AG20443 (cell line): ENCODE measurements around the gene ACACB.

Experiments used
- DNase-seq: peaks from one replicate; pipeline ENCODE4 v3.0.0; 2012; ENCODE audit warnings: low spot score, mixed read lengths

The ACACB gene

DNA sequence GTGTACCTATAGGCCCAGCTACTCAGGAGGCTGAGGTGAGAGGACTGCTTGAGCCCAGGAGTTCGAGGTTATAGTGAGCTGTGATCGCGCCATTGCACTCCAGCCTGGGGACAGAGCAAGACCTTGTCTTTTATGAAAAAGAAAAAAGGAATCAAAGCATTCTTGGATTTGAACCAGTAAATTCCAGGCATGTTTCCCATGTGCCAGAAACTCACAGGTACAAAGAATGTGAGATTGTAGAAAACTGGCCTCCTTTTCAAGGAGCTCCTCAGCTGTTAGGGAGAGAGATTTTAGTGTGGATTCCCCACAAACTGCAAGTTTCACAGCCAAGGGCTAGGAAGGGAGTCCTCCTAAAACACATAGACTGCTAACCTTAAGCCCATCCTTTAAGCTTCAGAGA is 97.7 kb downstream of the ACACB start:
- DNase-seq: no peak

DNA sequence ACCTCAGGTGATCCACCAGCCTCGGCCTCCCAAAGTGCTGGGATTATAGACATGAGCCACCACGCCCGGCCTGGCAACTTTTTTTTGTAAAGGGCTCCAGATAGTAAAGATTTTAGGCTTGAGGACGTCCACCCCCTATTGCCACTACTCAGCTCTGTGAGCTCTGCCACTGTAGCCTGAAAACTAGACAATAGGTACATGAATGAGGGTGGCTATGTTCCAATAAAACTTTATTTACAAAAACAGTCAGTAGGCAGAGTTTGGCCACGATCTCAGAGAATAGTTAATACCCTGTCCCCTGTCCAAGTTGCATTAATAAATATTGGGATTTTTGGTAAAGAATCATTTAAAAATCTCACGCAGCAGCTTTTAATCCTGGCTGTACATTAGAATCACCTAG is 102.6 kb downstream of the ACACB start:
- DNase-seq: no peak

DNA sequence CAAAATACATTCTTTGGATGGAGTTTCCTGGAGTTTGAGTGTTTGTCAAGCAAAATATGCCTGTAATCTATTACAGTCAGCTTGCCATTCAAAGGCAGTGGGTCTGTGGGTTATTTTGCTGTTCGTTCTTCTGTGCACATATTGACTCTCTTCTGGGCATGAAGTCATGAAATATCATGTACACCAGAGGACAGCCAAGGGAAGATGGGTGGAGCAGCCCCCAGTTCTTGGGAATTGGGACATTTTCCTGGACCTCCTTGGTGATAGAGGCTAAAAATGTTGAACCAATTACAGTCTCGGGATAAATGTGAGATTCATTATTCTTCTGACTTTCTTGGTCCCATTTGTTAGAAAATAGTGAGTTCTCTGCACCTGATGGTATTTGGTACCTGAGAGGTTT is 103.6 kb downstream of the ACACB start:
- no peak for DNase-seq

DNA sequence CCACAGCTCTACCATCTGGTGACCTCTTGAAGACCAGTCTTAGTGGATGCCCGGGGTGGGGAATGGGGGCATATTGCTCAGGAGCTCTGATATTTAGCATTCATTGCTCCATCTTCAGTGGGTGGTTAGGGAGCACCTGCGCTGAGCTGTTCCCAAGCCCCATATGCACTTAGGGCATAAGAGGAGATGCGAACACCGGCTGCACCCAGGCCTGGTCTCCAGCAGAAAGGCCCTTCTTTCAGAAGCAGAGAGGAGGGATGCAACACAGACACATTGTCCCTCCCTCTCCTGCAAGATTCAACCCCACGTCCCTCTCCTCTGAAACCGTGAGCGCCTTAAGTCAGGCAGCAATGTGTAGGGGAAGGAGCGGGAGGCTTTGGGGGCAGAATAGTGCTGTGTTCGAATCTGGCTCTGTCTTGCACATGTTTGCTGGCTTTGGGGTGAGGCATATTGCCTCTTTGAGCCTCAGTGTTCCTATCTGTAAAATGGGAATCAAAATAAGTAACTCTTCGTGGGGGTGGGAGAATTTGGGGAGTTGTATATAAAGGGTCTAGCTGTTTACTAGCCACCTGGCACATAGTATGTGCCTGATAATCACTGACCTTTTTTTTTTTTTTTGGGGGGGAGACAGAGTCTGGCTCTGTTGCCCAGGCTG is 105.0 kb downstream of the ACACB start:
- DNase-seq: no peak

DNA sequence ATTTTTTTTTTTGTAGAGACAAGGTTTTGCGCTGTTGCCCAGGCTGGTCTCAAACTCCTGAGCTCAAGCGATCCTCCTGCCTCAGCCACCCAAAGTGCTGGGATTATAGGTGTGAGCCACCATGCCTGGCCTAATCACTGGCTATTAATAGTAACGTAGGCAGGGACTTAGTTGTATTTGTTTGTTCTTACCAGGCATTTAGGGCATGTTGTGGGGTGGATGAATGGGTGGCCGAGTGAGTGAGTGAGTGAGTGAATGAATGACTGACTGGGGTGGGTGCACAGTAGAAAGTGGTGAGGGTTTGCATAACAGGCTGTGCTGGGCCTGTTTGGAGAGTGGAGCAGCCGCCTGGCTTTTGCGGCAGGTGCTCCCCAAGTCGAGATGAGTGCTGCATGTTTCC is 105.7 kb downstream of the ACACB start:
- no peak for DNase-seq

DNA sequence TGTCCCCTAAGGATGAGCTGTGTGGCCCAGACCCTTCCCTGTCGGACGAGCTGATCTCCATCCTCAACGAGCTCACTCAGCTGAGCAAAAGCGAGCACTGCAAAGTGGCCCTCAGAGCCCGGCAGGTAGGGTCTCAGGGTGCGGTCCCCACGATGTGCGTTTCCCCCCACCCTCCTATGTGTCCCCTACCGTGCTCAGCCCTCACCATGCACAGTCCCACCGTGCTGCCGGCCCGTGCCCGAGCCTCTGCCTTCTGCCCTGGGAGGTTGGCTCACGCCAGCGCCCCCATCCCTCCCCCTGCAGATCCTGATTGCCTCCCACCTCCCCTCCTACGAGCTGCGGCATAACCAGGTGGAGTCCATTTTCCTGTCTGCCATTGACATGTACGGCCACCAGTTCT is 106.1 kb downstream of the ACACB start:
- no peak for DNase-seq

DNA sequence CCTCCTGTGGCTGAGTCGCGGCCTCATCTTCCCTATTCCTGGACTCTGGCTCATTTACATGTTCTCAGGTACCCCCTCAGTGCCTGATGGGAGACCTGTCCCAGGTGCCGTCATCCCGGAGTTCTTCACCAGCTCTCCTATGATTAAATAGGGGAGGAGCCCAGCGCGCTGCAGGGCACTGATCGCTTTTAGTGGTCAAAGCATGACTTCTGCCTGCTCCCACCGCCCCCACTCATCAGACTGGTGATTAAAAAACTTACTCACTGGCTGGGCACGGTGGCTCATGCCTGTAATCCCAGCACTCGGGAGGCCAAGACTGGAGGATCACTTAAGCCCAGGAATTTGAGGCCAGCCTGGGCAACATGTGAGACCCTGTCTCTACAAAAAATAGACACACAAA is 106.8 kb downstream of the ACACB start:
- DNase-seq: no peak

DNA sequence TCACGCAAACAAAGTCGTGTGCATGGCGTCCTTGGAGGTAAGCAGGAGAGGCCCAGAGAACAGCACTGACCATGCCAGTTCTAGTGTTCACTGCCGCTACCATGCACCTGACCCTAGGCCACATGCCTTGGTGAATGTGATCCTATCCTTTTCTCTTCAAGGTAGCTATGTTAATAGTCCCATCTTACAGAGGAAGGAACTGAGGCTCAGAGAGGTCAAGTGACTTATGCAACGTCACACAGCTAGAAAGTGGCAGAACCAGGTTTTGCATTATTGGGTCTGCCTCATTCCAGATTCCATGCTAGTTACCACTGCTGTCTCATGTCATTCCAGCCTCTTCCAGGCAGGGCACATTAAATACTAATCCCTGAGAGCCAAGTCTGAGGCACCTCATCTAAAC is 107.5 kb downstream of the ACACB start:
- DNase-seq: no peak

DNA sequence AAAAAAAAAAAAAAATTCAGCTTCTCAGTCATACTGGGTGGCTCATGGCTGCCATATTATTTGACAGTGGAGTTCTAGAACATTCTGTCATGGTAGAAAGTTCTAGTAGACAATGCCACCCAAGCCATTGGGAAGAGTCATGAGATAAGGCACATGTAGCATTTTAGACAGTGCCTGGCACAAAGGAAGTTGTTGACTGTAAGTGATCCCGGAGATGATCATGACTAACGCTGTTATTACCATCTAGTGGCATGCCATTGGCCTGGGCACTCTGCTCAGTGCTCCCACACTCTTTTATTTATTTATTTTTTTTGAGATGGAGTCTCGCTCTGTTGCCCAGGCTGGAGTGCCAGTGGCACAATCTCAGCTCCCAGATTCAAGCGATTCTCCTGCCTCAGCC is 112.3 kb downstream of the ACACB start:
- DNase-seq: no peak

DNA sequence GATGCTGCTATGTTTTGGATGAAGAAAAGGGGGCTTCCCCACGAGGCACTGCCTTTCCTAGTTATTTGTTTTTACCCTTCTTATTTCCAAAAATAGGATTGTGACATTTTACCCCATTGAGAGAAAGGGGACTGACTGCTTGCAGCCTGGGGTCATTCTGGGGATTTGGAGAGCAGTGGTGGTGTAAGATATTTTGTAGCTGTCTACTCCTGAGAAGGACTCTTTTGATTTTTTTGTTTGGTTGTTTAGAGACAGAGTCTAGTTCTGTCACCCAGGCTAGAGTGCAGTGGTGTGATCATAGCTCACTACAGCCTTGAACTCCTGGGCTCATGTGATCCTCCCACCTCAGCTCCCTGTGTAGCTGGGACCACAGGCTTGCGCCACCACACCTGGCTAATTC is 113.8 kb downstream of the ACACB start:
- no peak for DNase-seq

DNA sequence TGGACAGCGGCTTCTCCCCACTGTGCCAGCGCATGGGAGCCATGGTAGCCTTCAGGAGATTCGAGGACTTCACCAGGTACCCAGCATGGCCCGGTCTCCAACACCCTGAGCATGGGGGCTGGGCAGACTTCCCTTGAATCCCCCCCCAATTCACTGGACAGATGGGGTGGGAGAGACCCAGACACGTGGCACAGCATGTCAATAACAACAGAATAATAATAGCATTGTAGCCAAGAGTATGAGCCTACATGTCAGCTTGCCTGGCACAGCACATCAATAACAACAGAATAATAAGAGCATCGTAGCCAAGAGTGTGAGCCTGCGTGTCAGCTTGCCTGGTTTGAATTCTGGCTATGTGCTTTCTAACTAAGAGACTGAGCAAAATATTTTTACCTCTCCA is 116.3 kb downstream of the ACACB start:
- DNase-seq: no peak

DNA sequence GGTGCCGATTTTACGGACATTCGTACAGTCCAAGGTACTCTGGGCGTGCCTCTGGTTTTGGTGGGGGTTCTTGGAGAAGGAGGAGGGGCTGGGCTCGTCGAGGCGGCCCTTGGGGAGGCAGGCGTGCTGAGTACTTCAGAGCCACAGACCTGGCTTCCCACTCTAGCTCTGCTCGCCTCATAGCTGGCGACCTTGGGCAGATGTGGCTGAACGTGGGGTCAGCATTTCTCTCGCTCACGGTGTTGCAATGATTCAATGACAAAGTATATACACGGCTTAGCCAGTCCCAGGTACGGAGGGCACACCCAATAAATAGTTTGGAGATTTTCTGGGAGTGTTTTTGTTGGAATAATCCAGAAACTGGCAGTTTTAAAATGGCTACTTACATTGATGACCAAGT is 117.6 kb downstream of the ACACB start:
- DNase-seq: no peak

DNA sequence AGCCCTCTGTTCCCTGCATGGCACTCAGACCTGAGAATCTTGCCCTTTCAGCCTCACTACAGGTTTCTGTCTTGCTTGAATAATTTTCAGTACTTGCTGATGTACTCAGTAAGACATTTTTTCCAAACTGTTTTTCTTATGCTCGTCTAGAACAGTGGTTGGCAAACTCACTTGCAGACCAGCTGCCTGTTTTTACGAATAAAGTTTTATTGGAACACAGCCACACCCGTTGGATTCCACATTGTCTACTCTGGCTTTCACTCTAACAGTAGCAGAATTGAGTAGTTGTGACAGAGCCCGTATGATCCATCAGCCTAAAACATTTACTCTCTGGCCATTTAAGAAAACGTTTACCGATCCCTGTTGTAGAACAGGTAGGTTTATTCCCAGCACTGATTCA is 119.9 kb downstream of the ACACB start:
- no peak for DNase-seq

DNA sequence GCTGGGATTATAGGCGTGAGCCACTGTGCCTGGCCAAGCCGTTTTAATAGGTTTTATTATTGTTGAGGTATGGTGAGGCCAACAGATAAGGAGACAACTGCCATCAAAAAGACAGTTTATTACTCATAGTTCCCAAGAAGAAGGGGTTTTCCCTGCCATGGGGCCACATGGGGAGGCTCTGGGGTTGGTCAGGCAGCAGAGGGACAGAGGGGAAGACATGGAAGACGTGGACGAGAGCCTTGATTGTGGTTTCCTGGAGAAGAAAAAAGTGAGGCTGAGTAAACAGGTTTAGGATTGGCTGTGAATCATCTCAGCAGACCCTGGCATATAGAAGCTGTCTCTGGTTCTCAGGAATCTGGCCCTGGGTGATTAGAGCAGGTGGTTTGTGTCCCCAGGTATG is 122.8 kb downstream of the ACACB start:
- no peak for DNase-seq

DNA sequence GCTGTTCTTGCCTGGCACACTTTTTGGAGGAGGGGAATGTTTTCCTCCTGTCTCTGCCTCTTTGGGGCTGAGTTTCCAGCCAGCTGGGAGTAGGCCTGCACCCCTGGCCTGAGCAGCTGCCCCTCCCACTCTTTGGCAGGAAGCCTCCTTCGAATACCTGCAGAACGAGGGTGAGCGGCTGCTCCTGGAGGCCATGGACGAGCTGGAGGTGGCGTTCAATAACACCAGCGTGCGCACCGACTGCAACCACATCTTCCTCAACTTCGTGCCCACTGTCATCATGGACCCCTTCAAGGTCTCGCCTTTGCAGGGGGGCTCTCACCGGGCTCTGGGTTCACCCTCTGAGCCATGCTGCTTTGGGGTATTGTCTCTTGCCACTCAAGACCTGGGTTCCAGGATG is 123.3 kb downstream of the ACACB start:
- no peak for DNase-seq

DNA sequence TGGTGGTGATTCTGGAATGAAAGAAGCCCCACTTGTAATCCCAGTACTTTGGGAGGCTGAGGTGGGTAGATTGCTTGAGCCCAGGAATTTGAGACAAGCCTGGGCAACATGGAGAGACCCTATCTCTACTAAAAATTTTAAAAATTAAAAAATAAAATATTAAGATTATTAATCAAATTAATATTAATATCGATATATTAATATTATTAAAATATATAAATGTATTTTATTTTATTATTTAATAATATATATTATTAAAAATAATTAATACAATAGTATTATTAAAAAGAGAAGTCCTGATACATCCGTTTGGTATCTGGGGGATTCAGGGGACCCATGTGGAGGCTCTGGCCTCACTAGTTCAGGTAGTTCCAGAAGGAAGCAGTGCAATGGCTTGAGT is 124.0 kb downstream of the ACACB start:
- DNase-seq: no peak

DNA sequence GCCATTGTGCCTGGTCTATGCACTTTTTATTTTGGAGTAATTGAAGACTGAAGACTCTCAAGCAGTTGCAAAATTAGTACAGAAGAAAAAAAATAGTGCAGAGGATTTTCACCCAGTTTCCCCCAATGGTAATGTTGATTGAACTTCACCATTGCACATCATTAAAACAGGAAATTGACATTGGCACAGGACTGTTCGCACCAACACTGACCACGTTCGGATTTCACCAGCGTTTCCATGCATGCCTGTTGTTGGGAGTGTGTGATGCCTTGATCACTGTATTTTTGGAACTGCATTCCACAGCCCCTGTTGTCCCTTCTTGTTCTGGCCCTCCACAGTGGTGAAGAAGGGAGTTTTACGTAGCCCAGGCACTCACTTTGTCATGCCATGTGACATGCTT is 125.5 kb downstream of the ACACB start:
- no peak for DNase-seq

DNA sequence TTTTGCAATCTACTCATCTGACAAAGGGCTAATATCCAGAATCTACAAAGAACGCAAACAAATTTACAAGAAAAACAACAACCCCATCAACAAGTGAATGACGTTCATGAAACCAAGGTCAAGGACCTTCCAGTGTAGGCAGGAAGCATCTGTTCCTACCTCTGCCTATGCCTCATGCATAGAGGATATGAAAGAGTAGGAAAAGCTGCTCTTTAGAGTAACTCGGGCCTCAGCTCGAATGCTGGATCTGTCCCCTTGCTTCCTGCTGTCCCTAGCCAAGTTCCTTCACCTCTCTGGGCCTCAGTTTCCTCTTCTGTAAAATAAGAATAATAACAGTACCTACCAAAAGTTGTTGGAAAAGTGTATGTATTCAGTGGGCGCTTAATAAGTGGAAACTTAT is 127.7 kb downstream of the ACACB start:
- DNase-seq: no peak

DNA sequence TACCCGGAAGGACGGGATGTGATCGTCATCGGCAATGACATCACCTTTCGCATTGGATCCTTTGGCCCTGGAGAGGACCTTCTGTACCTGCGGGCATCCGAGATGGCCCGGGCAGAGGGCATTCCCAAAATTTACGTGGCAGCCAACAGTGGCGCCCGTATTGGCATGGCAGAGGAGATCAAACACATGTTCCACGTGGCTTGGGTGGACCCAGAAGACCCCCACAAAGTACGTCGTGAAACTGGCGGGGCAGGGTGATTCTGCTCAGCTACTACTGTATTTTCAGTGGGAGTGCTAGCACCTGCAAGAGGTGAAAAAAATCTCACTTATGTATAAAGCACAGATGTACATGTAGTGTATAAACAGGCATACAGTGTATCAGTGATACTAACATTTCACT is 129.8 kb downstream of the ACACB start:
- DNase-seq: no peak

DNA sequence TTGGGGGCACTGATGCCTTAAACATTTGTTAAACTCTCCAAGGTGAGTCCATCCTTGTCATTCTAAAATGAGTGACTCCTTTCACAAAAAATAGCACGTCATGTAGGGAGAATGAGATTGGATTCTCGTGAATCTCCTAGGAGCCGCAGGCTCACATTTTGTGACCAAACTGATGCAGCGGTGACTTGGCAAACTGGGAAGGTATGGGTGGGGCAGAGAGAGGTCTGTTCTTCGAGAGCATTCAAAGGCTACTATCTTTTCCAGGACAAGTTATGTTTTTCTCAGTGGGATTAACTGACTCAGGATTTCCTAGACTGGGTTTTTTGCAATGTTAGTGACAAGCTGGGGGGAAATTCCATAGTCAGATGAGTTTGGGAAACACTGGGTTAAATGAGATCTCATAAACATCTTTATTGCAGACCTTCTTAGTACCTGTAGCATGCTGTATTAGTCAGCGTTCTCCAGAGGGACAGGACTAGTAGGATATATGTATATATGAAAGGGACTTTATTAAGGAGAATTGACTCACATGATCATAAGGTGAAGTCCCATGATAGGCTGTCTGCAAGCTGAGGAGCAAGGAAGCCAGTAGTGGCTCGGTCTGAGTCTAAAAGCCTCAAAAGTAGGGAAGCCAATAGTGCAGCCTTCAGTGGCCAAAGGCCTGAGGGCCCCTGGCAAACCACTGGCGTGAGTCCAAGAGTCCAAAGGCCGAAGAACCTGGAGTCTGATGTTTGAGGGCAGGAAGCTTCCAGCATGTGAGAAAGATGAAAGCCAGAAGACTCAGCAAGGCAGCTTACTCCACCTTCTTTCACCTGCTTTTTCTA is 131.7 kb downstream of the ACACB start:
- DNase-seq: no peak

DNA sequence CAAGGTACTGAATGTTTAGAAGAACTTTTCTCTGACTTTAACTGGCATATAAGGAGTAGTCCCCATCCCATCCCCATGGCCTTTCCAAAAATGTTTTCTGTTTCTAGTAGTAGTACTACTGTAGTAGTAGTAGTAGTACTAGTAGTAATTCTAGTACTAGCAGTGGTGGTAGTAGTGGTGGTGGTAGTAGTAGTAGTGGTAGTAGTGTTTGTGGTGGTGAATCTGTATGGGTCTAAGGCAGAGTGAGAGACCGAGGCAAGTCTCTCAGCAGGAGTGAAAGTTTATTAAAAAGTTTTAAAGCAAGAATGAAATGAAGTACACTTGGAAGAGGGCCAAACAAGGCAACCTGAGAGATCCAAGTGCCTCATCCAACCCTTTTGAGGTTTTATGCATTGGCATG is 134.1 kb downstream of the ACACB start:
- no peak for DNase-seq

DNA sequence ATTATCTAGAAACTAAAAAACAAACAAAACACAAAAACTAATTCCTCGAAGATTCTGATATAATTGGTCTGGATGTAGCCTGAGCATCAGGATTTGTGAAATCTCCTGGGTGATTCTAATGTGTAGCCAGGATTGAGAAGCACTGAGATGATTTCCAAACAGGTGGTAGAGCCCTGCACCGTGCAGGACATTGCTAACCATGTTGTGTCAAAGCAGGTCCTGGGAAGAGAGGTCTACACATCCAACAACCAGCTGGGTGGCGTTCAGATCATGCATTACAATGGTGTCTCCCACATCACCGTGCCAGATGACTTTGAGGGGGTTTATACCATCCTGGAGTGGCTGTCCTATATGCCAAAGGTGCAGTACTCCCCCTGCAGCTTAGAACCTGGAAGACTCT is 136.4 kb downstream of the ACACB start:
- no peak for DNase-seq

DNA sequence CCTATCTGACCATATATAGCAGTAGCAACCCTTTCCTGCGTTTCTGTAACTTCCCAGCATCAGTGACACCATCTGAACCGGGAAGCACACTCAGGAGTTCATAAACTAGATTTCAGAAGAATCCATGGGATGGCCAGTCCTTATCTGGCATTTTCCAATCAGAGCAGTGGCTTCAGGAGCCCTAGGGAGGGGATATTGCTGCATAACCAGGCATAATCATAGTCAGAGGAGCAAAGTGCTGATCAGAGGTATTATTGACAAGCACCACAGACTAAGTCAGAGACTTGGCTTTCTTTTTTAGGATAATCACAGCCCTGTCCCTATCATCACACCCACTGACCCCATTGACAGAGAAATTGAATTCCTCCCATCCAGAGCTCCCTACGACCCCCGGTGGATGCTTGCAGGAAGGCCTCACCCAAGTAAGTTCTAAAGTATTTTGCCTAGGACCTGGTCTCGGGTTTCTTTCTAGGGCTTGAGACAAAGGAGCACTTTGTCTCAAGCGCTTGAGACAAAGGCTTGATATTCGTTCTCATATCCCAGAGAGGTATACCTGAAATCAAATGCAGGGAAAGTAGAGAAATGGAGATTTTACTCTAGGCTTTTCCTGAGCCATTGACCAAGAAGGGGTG is 137.6 kb downstream of the ACACB start:
- no peak for DNase-seq

DNA sequence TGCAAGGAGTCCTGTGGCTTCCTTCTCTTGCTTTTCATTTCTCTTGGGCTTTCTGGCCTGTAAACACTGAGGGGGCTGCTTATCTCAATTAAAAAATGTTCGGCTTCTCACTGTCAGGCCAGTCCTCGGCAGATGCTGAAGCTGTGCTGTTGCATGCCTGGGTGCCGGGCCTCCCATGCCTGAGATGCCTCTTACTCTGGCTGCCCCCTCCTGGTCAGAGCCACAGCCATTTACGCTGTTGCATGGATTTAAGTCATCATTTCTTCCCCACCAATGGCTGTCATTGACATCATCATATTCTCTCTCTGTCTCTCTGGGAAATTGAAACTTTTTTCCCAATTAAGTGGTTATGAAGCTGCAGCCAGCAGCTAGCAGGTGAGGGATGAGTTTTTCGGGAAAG is 139.0 kb downstream of the ACACB start:
- peak; percentile 41 for DNase-seq
